OCI-LY1 (cell line): ENCODE results near the gene C2CD4A.

Experiments
- H2AFZ ChIP-seq: fragments of 200-600 bp; sonication (generic), shearing (Covaris generic); 2 replicates; pipeline ENCODE4 v1.6.0; 2014; ENCODE audit warnings: antibody characterized with exemption, mild to moderate bottlenecking, low read length
- H3F3A ChIP-seq: fragments of 200-600 bp; sonication (generic), shearing (Covaris generic); 2 replicates; pipeline ENCODE4 v1.6.0; 2014; ENCODE audit warnings: mild to moderate bottlenecking, antibody characterized with exemption, low read length, moderate library complexity; ENCODE audit not compliant: insufficient read depth
- H3K27ac ChIP-seq: fragments of 200-600 bp; sonication (generic); 2 replicates; pipeline ENCODE4 v1.5.1; 2014; ENCODE audit warnings: low read length, mixed run types, mild to moderate bottlenecking, low read depth; ENCODE audit not compliant: poor library complexity, severe bottlenecking
- H3K27me3 ChIP-seq: fragments of 200-600 bp; sonication (generic); 2 replicates; pipeline ENCODE4 v1.6.0; 2014; ENCODE audit warnings: antibody characterized with exemption, mild to moderate bottlenecking, low read length, moderate library complexity; ENCODE audit not compliant: insufficient read depth
- H3K36me3 ChIP-seq: fragments of 200-600 bp; sonication (generic); 2 replicates; pipeline ENCODE4 v1.6.1; 2014; ENCODE audit warnings: mild to moderate bottlenecking, antibody characterized with exemption, low read length, moderate library complexity, mixed read lengths; ENCODE audit not compliant: insufficient read depth
- H3K4me1 ChIP-seq: fragments of 200-600 bp; sonication (generic); 2 replicates; pipeline ENCODE4 v1.5.1; 2014; ENCODE audit warnings: mild to moderate bottlenecking, low read length, moderate library complexity; ENCODE audit not compliant: insufficient read depth, severe bottlenecking
- H3K4me2 ChIP-seq: fragments of 200-600 bp; sonication (generic), shearing (Covaris generic); 2 replicates; pipeline ENCODE4 v1.6.1; 2014; ENCODE audit warnings: low read length
- H3K4me3 ChIP-seq: fragments of 200-600 bp; sonication (generic); 2 replicates; pipeline ENCODE4 v1.5.1; 2014; ENCODE audit warnings: low read length, low read depth, mild to moderate bottlenecking, mixed read lengths; ENCODE audit not compliant: poor library complexity, severe bottlenecking
- H3K79me2 ChIP-seq: fragments of 200-600 bp; shearing (Covaris generic); 2 replicates; pipeline ENCODE4 v1.6.1; 2016; ENCODE audit warnings: mixed run types, low read length, mixed read lengths; ENCODE audit not compliant: insufficient read depth
- H3K9ac ChIP-seq: fragments of 200-600 bp; sonication (generic), shearing (Covaris generic); 2 replicates; pipeline ENCODE4 v1.6.1; 2014; ENCODE audit warnings: mild to moderate bottlenecking, low read length, mixed read lengths
- H3K9me2 ChIP-seq: fragments of 200-600 bp; sonication (generic), shearing (Covaris generic); 2 replicates; pipeline ENCODE4 v1.6.1; 2014; ENCODE audit warnings: low read depth, mild to moderate bottlenecking, low read length, mixed read lengths
- H3K9me3 ChIP-seq: fragments of 200-600 bp; shearing (Covaris generic); 2 replicates; pipeline ENCODE4 v1.6.1; 2014; ENCODE audit warnings: low read length, mixed read lengths
- H4K20me1 ChIP-seq: fragments of 200-600 bp; sonication (generic), shearing (Covaris generic); 2 replicates; pipeline ENCODE4 v1.6.0; 2016; ENCODE audit warnings: mild to moderate bottlenecking, low read length; ENCODE audit not compliant: insufficient read depth
- CTCF ChIP-seq: fragments of 200-600 bp; sonication (generic), shearing (Covaris generic); IDR thresholded peaks from 2 replicates; pipeline ENCODE4 v1.5.1; 2017; ENCODE audit warnings: mild to moderate bottlenecking, antibody characterized with exemption, low read length, moderate library complexity, mixed read lengths
- EZH2 ChIP-seq: fragments of 200-600 bp; sonication (generic), shearing (Covaris generic); IDR thresholded peaks from 2 replicates; pipeline ENCODE4 v1.8.0; 2017; ENCODE audit warnings: borderline replicate concordance, mixed run types, mild to moderate bottlenecking, antibody characterized with exemption, low read length, moderate library complexity, mixed read lengths

C2CD4A gene, protein sequence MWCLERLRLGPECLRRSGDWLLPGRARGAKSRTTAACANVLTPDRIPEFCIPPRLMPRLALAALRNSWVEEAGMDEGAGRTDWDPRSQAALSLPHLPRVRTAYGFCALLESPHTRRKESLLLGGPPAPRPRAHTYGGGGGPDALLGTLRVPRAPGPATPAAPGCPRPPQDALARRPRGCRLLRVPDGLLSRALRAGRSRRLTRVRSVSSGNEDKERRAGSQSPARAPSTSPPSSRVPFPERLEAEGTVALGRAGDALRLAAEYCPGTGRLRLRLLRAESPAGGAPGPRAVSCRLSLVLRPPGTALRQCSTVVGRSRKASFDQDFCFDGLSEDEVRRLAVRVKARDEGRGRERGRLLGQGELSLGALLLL

DNA sequence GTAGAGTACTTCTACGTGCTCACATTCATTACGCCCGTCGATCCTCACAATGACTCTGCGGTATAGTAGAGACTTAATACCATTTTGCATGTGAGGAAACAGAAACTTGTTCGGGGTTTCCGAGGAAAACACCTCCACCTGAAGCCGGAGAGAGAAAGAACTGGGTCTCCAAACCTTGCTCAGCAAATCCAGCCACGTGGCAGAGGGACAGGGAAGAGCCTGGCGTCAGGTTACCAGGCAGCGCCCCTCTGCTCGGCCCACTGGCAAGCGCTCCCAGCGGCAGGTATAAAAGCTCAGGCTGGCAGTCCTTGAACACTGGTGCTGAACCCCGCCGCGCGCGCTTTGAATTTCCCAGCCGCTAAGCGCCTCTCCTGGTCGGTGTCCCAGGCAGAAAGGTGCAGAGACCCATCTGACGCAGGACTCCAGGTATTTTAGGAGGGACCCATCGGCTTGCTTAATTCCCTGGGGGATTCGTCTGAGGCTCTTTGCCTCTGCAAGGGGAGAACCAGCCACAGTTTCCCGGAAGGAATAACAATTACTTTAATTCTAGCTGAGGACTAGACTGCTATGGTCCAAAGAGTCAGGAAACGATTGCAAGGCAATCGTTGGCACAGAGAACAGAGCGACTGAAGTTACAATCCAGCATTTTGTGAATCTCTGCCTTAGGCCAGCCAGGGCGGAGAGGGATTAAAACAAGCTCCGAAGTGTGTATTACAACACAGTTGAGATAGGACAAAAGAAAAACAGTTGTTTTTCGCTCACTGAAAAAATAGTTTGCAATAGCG, at the start of gene C2CD4A:
Gene C2CD4A (plus strand): TSS at position 315 of the 785 bp plus-strand sequence. CDS start 637 bp downstream, outside the sequence.
- Histone ChIP-seq H3F3A (no peaks in the 10 kb centered on the region), H3K27me3 (no peaks in the 10 kb centered on the region), H3K9ac (no peak within 1 kb of the TSS), H3K79me2 (no peaks in the 10 kb centered on the region), H3K4me3 (peak within 1 kb of the TSS; percentile 57), H2AFZ (no peak within 1 kb of the TSS), H3K9me2 (no peaks in the 10 kb centered on the region), H3K36me3 (no peaks in the 10 kb centered on the region), H3K9me3 (no peaks in the 10 kb centered on the region), H3K4me1 (peaks cover 23% of the 10 kb centered on the region), H4K20me1 (no peaks in the 10 kb centered on the region), H3K27ac (no peak within 1 kb of the TSS), H3K4me2 (peak within 1 kb of the TSS; percentile 71)
- TF ChIP-seq CTCF (peak; percentile 29; the same call in 1 of the 2 replicates), EZH2 (no peak)

GRCh38 chr15:62020576-62021160, 46.1 kb upstream of the C2CD4A start:
- no peak overlapping the region for H3K4me2 ChIP-seq
- H3K9me2 ChIP-seq = no peaks in the 10 kb centered on the region
- no peak overlapping the region for H2AFZ ChIP-seq
- H3K9ac ChIP-seq = no peak overlapping the region
- H3K9me3 ChIP-seq = no peaks in the 10 kb centered on the region
- H3K4me1 ChIP-seq = no peaks in the 10 kb centered on the region
- H3F3A ChIP-seq = no peaks in the 10 kb centered on the region
- H3K27ac ChIP-seq = no peak overlapping the region
- TF ChIP-seq CTCF = no peak
- TF ChIP-seq EZH2 = no peak
- no peaks in the 10 kb centered on the region for H3K79me2 ChIP-seq
- no peaks in the 10 kb centered on the region for H4K20me1 ChIP-seq
- no peaks in the 10 kb centered on the region for H3K27me3 ChIP-seq
- peaks cover 48% of the 10 kb centered on the region for H3K36me3 ChIP-seq
- H3K4me3 ChIP-seq = no peak overlapping the region

DNA sequence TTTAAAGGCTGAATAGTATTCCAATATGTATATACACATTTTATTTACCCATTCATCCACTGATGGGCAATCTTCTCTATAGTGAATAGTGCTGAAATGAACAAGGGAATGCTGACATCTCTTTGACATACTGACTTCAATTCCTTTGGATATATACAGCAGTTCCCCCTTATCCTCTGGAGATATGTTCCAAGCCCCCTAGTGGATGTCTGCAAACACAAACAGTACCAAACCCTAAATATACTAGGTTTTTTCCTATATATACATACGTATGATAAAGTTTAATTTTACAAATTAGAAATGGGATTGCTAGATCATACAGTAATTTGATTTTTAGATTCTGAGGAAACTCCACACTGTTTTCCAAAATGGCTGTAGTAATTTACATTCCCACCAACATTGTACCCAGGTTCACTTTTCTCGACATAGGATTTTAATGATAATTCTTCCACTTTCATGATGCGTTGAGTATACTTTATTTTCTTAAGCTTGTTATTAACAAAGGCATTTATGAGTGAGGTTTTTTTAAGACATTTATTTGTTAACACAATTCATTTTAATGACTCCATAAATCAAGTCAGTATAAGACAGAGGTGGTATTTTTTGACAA, 44.7 kb upstream of the C2CD4A start:
- Histone ChIP-seq H3K27me3 (no peaks in the 10 kb centered on the region), H4K20me1 (no peaks in the 10 kb centered on the region), H3K36me3 (peaks cover 48% of the 10 kb centered on the region), H3K4me2 (no peak overlapping the region), H3K79me2 (no peaks in the 10 kb centered on the region), H3K9me2 (no peaks in the 10 kb centered on the region), H3K4me1 (peaks cover 8% of the 10 kb centered on the region), H3K27ac (no peak overlapping the region), H3K9me3 (no peaks in the 10 kb centered on the region), H3K9ac (no peak overlapping the region), H2AFZ (no peak overlapping the region), H3F3A (no peaks in the 10 kb centered on the region), H3K4me3 (no peak overlapping the region)
- TF ChIP-seq EZH2 (no peak), CTCF (peak; percentile 32)
